ENCODE measurements around the gene BRD4.

DNA sequence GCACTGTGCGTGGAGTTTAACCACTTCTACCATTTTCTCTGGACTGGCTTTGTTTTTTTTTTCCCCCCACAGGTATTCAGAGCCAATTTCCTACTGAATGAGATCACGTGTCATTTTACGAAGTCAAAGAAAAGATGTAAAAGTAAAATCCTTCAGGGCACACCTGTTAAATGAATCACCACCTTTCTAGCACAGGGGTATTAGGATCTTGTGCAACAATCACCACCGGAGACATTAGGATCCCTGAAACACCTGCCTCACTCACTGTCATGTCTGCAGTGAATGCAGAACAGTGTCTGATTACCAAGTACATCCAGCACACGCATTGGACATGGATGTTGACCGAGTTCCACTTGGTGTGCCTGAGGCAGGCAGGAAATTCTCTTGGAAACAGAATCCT is 17.2 kb downstream of the BRD4 start:
- TF ChIP-seq, protein P1, sequence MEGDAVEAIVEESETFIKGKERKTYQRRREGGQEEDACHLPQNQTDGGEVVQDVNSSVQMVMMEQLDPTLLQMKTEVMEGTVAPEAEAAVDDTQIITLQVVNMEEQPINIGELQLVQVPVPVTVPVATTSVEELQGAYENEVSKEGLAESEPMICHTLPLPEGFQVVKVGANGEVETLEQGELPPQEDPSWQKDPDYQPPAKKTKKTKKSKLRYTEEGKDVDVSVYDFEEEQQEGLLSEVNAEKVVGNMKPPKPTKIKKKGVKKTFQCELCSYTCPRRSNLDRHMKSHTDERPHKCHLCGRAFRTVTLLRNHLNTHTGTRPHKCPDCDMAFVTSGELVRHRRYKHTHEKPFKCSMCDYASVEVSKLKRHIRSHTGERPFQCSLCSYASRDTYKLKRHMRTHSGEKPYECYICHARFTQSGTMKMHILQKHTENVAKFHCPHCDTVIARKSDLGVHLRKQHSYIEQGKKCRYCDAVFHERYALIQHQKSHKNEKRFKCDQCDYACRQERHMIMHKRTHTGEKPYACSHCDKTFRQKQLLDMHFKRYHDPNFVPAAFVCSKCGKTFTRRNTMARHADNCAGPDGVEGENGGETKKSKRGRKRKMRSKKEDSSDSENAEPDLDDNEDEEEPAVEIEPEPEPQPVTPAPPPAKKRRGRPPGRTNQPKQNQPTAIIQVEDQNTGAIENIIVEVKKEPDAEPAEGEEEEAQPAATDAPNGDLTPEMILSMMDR (IDR thresholded peaks at IDR 0.05), result no peak
- TF ChIP-seq EP300 (IDR thresholded peaks at IDR 0.05), result no peak

Measured in tibial nerve (tissue), 4 donors.